IMR-90 (cell line): ENCODE measurements around the gene RGS9. TPM values are rescaled to one million over a fixed set of nuclear protein-coding genes. Genes with fewer than 3 reads are reported as not detected.

Source experiments
- ATAC-seq: fragments of 200-7000 bp; cut with Tn5 transposase; 2 replicates; pipeline ENCODE4 v1.9.1; 2020; ENCODE audit warnings: low read depth, mild to moderate bottlenecking, moderate library complexity
- BruUV-seq: library from RNA; stranded (reverse); fragments of 400-500 nt; replicated peaks from 2 replicates; lab custom pipeline; 2021; lab: Mats Ljungman, UMichigan
- CTCF ChIA-PET: fragments of 300-600 bp; formaldehyde crosslinking; extraction: SDS; loops from one replicate; lab custom pipeline; 2021; ENCODE audit warnings: antibody characterized with exemption; lab: Yijun Ruan, JAX
- POLR2A ChIA-PET: fragments of 300-600 bp; sonication (Branson Sonifier 250); formaldehyde crosslinking; loops from one replicate; lab custom pipeline; 2022; ENCODE audit warnings: antibody characterized with exemption; ENCODE audit not compliant: unreplicated experiment; lab: Charles Lee
- DNase-seq: peaks from one replicate; pipeline ENCODE4 v3.0.0; 2013
- H2AFZ ChIP-seq: replicated peaks from 2 replicates; pipeline ENCODE3; 2013; ENCODE audit warnings: low read length, mild to moderate bottlenecking; ENCODE audit not compliant: poor library complexity
- H2AK5ac ChIP-seq: 2 replicates; pipeline ENCODE4 v1.6.1; 2013; ENCODE audit warnings: low read depth, low read length, inconsistent platforms
- H2AK9ac ChIP-seq: replicated peaks from 2 replicates; pipeline ENCODE3; 2013; ENCODE audit warnings: mild to moderate bottlenecking, low read depth, low read length, moderate library complexity; ENCODE audit not compliant: poor library complexity
- H2BK120ac ChIP-seq: 2 replicates; pipeline ENCODE4 v1.6.1; 2013; ENCODE audit warnings: low read depth, low read length, inconsistent platforms
- H2BK15ac ChIP-seq: 3 replicates; pipeline ENCODE4 v1.6.1; 2013; ENCODE audit warnings: low read depth, low read length, inconsistent platforms
- H2BK20ac ChIP-seq: 2 replicates; pipeline ENCODE4 v1.6.1; 2013; ENCODE audit warnings: low read depth, mild to moderate bottlenecking, inconsistent platforms, low read length, moderate library complexity
- H2BK5ac ChIP-seq: 2 replicates; pipeline ENCODE4 v1.6.1; 2013; ENCODE audit warnings: mild to moderate bottlenecking, low read depth, low read length, inconsistent platforms; ENCODE audit not compliant: poor library complexity, severe bottlenecking
- H3K14ac ChIP-seq: replicated peaks from 2 replicates; pipeline ENCODE4 v1.6.1; 2013; ENCODE audit warnings: low read depth, low read length, inconsistent platforms
- H3K18ac ChIP-seq: 2 replicates; pipeline ENCODE4 v1.6.1; 2013; ENCODE audit warnings: low read depth, low read length, control low read depth
- H3K23ac ChIP-seq: 2 replicates; pipeline ENCODE4 v1.6.1; 2013; ENCODE audit warnings: low read depth, low read length, inconsistent platforms
- H3K27ac ChIP-seq: 2 replicates; pipeline ENCODE4 v1.5.1; 2013; ENCODE audit warnings: mild to moderate bottlenecking, control low read depth, low read length; ENCODE audit not compliant: insufficient read depth
- H3K27me3 ChIP-seq: 2 replicates; pipeline ENCODE4 v1.6.1; 2013; ENCODE audit warnings: low read length; ENCODE audit not compliant: control insufficient read depth, insufficient read depth
- H3K36me3 ChIP-seq: 2 replicates; pipeline ENCODE4 v1.6.1; 2013; ENCODE audit warnings: low read length, mixed read lengths; ENCODE audit not compliant: control insufficient read depth, insufficient read depth
- H3K4ac ChIP-seq: 2 replicates; pipeline ENCODE4 v1.6.1; 2013; ENCODE audit warnings: low read depth, low read length, inconsistent platforms
- H3K4me1 ChIP-seq: 2 replicates; pipeline ENCODE4 v1.6.1; 2013; ENCODE audit warnings: low read length, mixed read lengths; ENCODE audit not compliant: control insufficient read depth, insufficient read depth
- H3K4me2 ChIP-seq: 2 replicates; pipeline ENCODE4 v1.6.1; 2013; ENCODE audit warnings: low read depth, mild to moderate bottlenecking, control low read depth, low read length, moderate library complexity
- H3K4me3 ChIP-seq: 2 replicates; pipeline ENCODE4 v1.5.1; 2013; ENCODE audit warnings: low read depth, mild to moderate bottlenecking, control low read depth, low read length, moderate library complexity; ENCODE audit not compliant: insufficient read depth
- H3K56ac ChIP-seq: 2 replicates; pipeline ENCODE4 v1.6.1; 2013; ENCODE audit warnings: low read length, inconsistent platforms; ENCODE audit not compliant: insufficient read depth; ENCODE audit errors: extremely low read depth
- H3K79me1 ChIP-seq, 2 experiments: 2 replicates each; pipeline ENCODE4 v1.6.1; 2013; ENCODE audit warnings: low read length in 2 of 2, inconsistent platforms in 1 of 2, low read depth in 1 of 2
- H3K9ac ChIP-seq: 2 replicates; pipeline ENCODE4 v1.6.1; 2013; ENCODE audit warnings: low read depth, low read length, control low read depth
- H3K9me1 ChIP-seq: 2 replicates; pipeline ENCODE4 v1.6.1; 2013; ENCODE audit warnings: low read length, inconsistent platforms; ENCODE audit not compliant: insufficient read depth
- H3K9me3 ChIP-seq: 2 replicates; pipeline ENCODE4 v1.6.1; 2013; ENCODE audit warnings: low read length; ENCODE audit not compliant: control insufficient read depth, insufficient read depth
- H4K20me1 ChIP-seq: 2 replicates; pipeline ENCODE4 v1.6.1; 2013; ENCODE audit warnings: low read length, inconsistent platforms; ENCODE audit not compliant: insufficient read depth
- H4K5ac ChIP-seq: 2 replicates; pipeline ENCODE4 v1.6.1; 2013; ENCODE audit warnings: mild to moderate bottlenecking, low read depth, low read length, control low read depth
- H4K8ac ChIP-seq, 2 experiments: 2 replicates each; pipeline ENCODE4 v1.6.1; 2013; ENCODE audit warnings: low read depth in 2 of 2, low read length in 2 of 2, control low read depth in 1 of 2, inconsistent platforms in 1 of 2
- H4K91ac ChIP-seq: 2 replicates; pipeline ENCODE4 v1.6.1; 2013; ENCODE audit warnings: low read depth, low read length, inconsistent platforms; ENCODE audit not compliant: insufficient read depth
- CEBPB ChIP-seq: IDR thresholded peaks from 2 replicates; pipeline ENCODE4 v1.6.1; 2012; ENCODE audit warnings: low read depth, low read length, improper control_type of control experiment
- POLR2A ChIP-seq: IDR thresholded peaks from 2 replicates; pipeline ENCODE4 v1.6.1; 2012; ENCODE audit warnings: mild to moderate bottlenecking, low read depth, low read length
- WGBS, 2 experiments: methylation state at CpG; one replicate each; pipeline versions ENCODE4 v1.1.5 to v1.1.7; 2013; ENCODE audit warnings: missing lambda C conversion rate in 2 of 2; ENCODE audit not compliant: insufficient read length in 1 of 2; ENCODE audit errors: extremely low coverage in 2 of 2; 5-methylcytosine and 5-hydroxymethylcytosine counted together
- dilution Hi-C: fragments of 300-500 bp; cut with HindIII; formaldehyde crosslinking; loops from one replicate; pipeline ENCODE4 v1.14.3; 2018; ENCODE audit warnings: low sequenced_read_pairs; ENCODE audit not compliant: unreplicated experiment
- in situ Hi-C: fragments of 300-500 bp; cut with MboI; formaldehyde crosslinking; loops from 3 replicates; pipeline ENCODE4 v1.14.3; 2019; ENCODE audit warnings: low sequenced_read_pairs, inconsistent platforms, mixed read lengths
- intact Hi-C: fragments of 100-400 bp; cut with micrococcal nuclease; formaldehyde crosslinking; loops from 2 replicates; pipeline ENCODE4 v1.10.0; 2022
- polyA plus RNA-seq, 3 experiments: library from polyadenylated mRNA; depleted of rRNA; stranded (reverse); fragments of >200 nt; gene quantifications; 2 replicates each; pipeline ENCODE4 v1.2.3, GENCODE V29; 2012; ENCODE audit warnings: low replicate concordance in 1 of 3
- total RNA-seq: library from RNA; depleted of rRNA; stranded (reverse); fragments of >200 nt; gene quantifications from 2 replicates; pipeline ENCODE4 v1.2.3, GENCODE V29; 2012

RGS9 gene
- total and polyA plus RNA-seq, 2 of the 4 experiments (the other 2 are of a cell fraction) = 0.90 to 1.1 TPM

DNA sequence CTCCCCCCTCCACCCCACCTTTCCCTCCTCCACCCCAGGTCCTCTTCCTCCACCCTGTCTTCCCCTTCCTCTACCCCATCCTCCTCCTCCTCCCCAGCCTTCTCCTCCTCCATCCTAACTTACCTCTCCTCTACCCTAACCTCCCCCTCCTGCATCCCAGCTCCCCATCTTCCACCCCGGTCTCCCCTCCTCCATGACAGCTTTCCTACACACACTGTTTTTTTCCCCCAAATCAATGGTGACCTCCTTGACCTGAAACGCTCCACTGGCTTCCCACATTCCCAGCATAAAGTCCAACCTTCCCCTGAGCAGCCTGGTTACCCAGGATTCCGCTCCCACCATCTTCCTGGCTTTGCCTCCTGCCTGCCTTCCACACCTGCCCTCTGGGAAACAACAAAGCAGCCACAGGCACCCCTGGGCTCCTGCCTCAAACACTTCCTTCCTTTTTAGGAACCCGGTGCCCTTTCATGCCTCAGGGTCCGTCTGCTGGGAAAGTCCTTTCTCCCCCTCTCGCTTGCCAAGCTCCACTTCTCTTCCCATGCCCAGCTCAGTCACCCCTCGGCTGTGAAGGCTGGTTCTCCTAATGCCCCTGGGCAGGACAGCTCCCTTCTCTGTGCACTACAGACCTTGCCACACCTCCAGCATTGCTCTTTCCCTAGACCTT is 2.1 kb downstream of the RGS9 start:
- H3K27me3 ChIP-seq = peaks cover 2% of the 10 kb centered on the region; the same call in 1 of the 2 replicates

More for the DNA sequence above, 2.1 kb downstream of the RGS9 start:
- intact Hi-C loops = no loop called here
- in situ Hi-C loops = no loop called here
- H2AK9ac ChIP-seq = peak overlapping the region; percentile 79
- 0 out of 2 replicates have a peak, but pooled peaks cover 3% of the 10 kb centered on the region for H3K9me1 ChIP-seq
- TF ChIP-seq CEBPB = no peak
- TF ChIP-seq POLR2A = no peak
- dilution Hi-C loops = no loop called here
- no peak overlapping the region for H3K4me3 ChIP-seq
- peaks cover 0 to 14% of the 10 kb centered on the region in 2 experiments; a peak in 3 of 4 replicates for H3K79me1 ChIP-seq
- no peak overlapping the region for H4K5ac ChIP-seq
- peak overlapping the region; percentile 35 for H2AFZ ChIP-seq
- ATAC-seq (no peak), DNase-seq (no peak)
- H3K18ac ChIP-seq = no peak overlapping the region
- no peak overlapping the region for H4K91ac ChIP-seq
- H4K20me1 ChIP-seq = no peaks in the 10 kb centered on the region
- no peaks in the 10 kb centered on the region for H3K36me3 ChIP-seq
- no peak overlapping the region for H3K23ac ChIP-seq
- no peak overlapping the region for H3K27ac ChIP-seq
- H3K4me2 ChIP-seq = no peak overlapping the region
- H2BK120ac ChIP-seq = no peak overlapping the region
- no peak overlapping the region for H3K56ac ChIP-seq
- no peak overlapping the region for H3K14ac ChIP-seq
- no TSS peak for BruUV-seq
- peaks cover 8% of the 10 kb centered on the region for H3K4me1 ChIP-seq
- CTCF ChIA-PET = interaction anchor here (0.6 kb wide), 1 partner anchor 146 kb away, joined by 3 read pairs; no protein-coding TSS in a partner anchor
- POLR2A ChIA-PET = no interaction called here
- 65% methylated on average over 7 of the region's 7 CpGs; no CpG with 5 or more reads in 1 of the 2 experiments for WGBS, 2 experiments
- no peak overlapping the region for H3K4ac ChIP-seq
- peak overlapping the region; percentile 24; the same call in 1 of the 2 replicates for H2AK5ac ChIP-seq
- H2BK15ac ChIP-seq = no peak overlapping the region
- H3K9ac ChIP-seq = no peak overlapping the region
- H4K8ac ChIP-seq = no peak overlapping the region
- no peak overlapping the region for H2BK20ac ChIP-seq
- no peak overlapping the region for H2BK5ac ChIP-seq
- no peaks in the 10 kb centered on the region for H3K9me3 ChIP-seq
